Motor neuron (in vitro differentiated cells): ENCODE results near the gene LRRC32. TPM values are rescaled to one million over a fixed set of nuclear protein-coding genes. Genes with fewer than 3 reads are reported as not detected.

Source experiments
- ATAC-seq, 8 experiments: fragments of 200-7000 bp; cut with Tn5 transposase; replicated peaks in 6 of 8; 2 replicates each; pipeline ENCODE4 v1.8.0; 2021; ENCODE audit warnings: mild to moderate bottlenecking in 8 of 8, moderate library complexity in 8 of 8
- H3K27ac ChIP-seq, 2 donors: fragments of 250-450 bp; sonication (Bioruptor Pico); 2 replicates each; pipeline ENCODE4 v1.9.0; 2021; ENCODE audit warnings: antibody characterized with exemption in 2 of 2, mild to moderate bottlenecking in 2 of 2, moderate library complexity in 1 of 2
- H3K4me1 ChIP-seq, 2 donors: fragments of 250-450 bp; sonication (Bioruptor Pico); replicated peaks in 1 of 2; 2 replicates each; pipeline ENCODE4 v1.6.1; 2021; ENCODE audit warnings: antibody characterized with exemption in 2 of 2, mild to moderate bottlenecking in 2 of 2, moderate library complexity in 1 of 2
- H3K4me3 ChIP-seq, 5 donors: fragments of 250-450 bp; sonication (Bioruptor Pico); 2 replicates each; pipeline ENCODE4 v1.9.0; 2021; ENCODE audit warnings: antibody characterized with exemption in 5 of 5, mild to moderate bottlenecking in 5 of 5, moderate library complexity in 4 of 5
- WGBS, 10 experiments: fragments of 450-650 bp; shearing (Covaris generic); methylation state at CpG; one replicate each; pipeline ENCODE4 v1.0.0; 2022; 5-methylcytosine and 5-hydroxymethylcytosine counted together
- in situ Hi-C, 9 experiments: fragments of 400-800 bp; cut with MboI; loops; one replicate each; pipeline ENCODE4 v1.15.0; 2021; ENCODE audit warnings: low sequenced_read_pairs in 9 of 9, low pct_unique_long_range_greater_than_20kb in 2 of 9; ENCODE audit not compliant: unreplicated experiment in 9 of 9
- total RNA-seq, 8 experiments: library from RNA; unstranded; fragments of 300-600 nt; gene quantifications; 2 replicates each; pipeline versions ENCODE4 v1.2.3 to v1.2.4, GENCODE V29; 2022

Gene LRRC32
- total RNA-seq, 8 experiments from 2014 or later = 0.27 to 12.5 (median 0.62) TPM

GRCh38 chr11:76642341-76642740 is 28.2 kb downstream of the LRRC32 start:
- H3K4me1 ChIP-seq = peaks cover 10 to 21% of the 10 kb centered on the region in 2 donors
- H3K27ac ChIP-seq = no peak overlapping the region
- H3K4me3 ChIP-seq = no peak overlapping the region
- 50 to 100% (median 59%) methylated on average over 1 to 5 of the region's 8 CpGs; no CpG with 5 or more reads in 4 of the 10 experiments for WGBS, 10 experiments
- ATAC-seq = peak in 5 of 8 experiments; percentile 62 to 94 (median 92)
- in situ Hi-C loops = no loop called here

- no peak overlapping the region for H3K27ac ChIP-seq
- 66 to 100% (median 89%) methylated on average over 2 to 4 of the region's 4 CpGs; no CpG with 5 or more reads in 5 of the 10 experiments for WGBS, 10 experiments
- peaks cover 10 to 21% of the 10 kb centered on the region in 2 donors for H3K4me1 ChIP-seq
- in situ Hi-C loops = no loop called here
- ATAC-seq = peak in 3 of 8 experiments; percentile 3 to 14 (median 7)
- H3K4me3 ChIP-seq = no peak overlapping the region
Measured at GRCh38 chr11:76641905-76642304, 28.6 kb downstream of the LRRC32 start.

GRCh38 chr11:76640501-76640900 is 30.0 kb downstream of the LRRC32 start:
- no peak overlapping the region for H3K4me3 ChIP-seq
- peak in 6 of 8 experiments; percentile 26 to 91 (median 62) for ATAC-seq
- H3K27ac ChIP-seq = no peak overlapping the region
- in situ Hi-C loops = no loop called here
- 25 to 100% (median 57%) methylated on average over 1 to 5 of the region's 5 CpGs for WGBS, 10 experiments
- H3K4me1 ChIP-seq = peaks cover 10 to 21% of the 10 kb centered on the region in 2 donors

- H3K4me1 ChIP-seq = peaks cover 10 to 21% of the 10 kb centered on the region in 2 donors
- no peak for ATAC-seq
- no peak overlapping the region for H3K27ac ChIP-seq
- H3K4me3 ChIP-seq = no peak overlapping the region
- 40 to 100% (median 100%) methylated on average over 1 of the region's 2 CpGs; no CpG with 5 or more reads in 2 of the 10 experiments for WGBS, 10 experiments
- in situ Hi-C loops = no loop called here
Measured at GRCh38 chr11:76639621-76640020, 30.9 kb downstream of the LRRC32 start.

GRCh38 chr11:76638270-76639197 is 32.0 kb downstream of the LRRC32 start:
- ATAC-seq = peak in 3 of 8 experiments; percentile 29 to 42 (median 31)
- 50 to 93% (median 80%) methylated on average over 1 to 6 of the region's 11 CpGs; no CpG with 5 or more reads in 2 of the 10 experiments for WGBS, 10 experiments
- in situ Hi-C loops = no loop called here

GRCh38 chr11:76637491-76638269 is 32.9 kb downstream of the LRRC32 start:
- peaks cover 9 to 17% of the 10 kb centered on the region in 2 donors for H3K4me1 ChIP-seq
- ATAC-seq = peak in 3 of 8 experiments; percentile 92 to 98 (median 95)
- in situ Hi-C loops = no loop called here
- WGBS, 10 experiments = 0 to 76% (median 32%) methylated on average over 1 to 14 of the region's 14 CpGs; no CpG with 5 or more reads in 2 of the 10 experiments
- H3K27ac ChIP-seq = no peak overlapping the region
- no peak overlapping the region for H3K4me3 ChIP-seq

More at GRCh38 chr11:76638270-76639197, 32.0 kb downstream of the LRRC32 start:
- Histone ChIP-seq H3K4me1 (peaks cover 10 to 21% of the 10 kb centered on the region in 2 donors), H3K4me3 (no peak overlapping the region), H3K27ac (no peak overlapping the region)

- 67 to 90% (median 81%) methylated on average over 1 to 4 of the region's 6 CpGs; no CpG with 5 or more reads in 3 of the 10 experiments for WGBS, 10 experiments
- in situ Hi-C loops = no loop called here
- no peak overlapping the region for H3K27ac ChIP-seq
- H3K4me1 ChIP-seq = peaks cover 1 to 10% of the 10 kb centered on the region in 2 donors
- no peak overlapping the region for H3K4me3 ChIP-seq
- ATAC-seq = no peak
Measured at GRCh38 chr11:76636826-76637460, 33.6 kb downstream of the LRRC32 start.

- no peak overlapping the region for H3K4me3 ChIP-seq
- in situ Hi-C loops = no loop called here
- ATAC-seq = no peak
- peaks cover 0 to 7% of the 10 kb centered on the region in 2 donors for H3K4me1 ChIP-seq
- no peak overlapping the region for H3K27ac ChIP-seq
- WGBS, 10 experiments = 20 to 93% (median 70%) methylated on average over 1 to 5 of the region's 7 CpGs; no CpG with 5 or more reads in 1 of the 10 experiments
Measured at GRCh38 chr11:76635991-76636738, 34.4 kb downstream of the LRRC32 start.

GRCh38 chr11:76634886-76635285 is 35.7 kb downstream of the LRRC32 start:
- no peak overlapping the region for H3K4me3 ChIP-seq
- 64 to 90% methylated on average over 2 of the region's 4 CpGs; no CpG with 5 or more reads in 8 of the 10 experiments for WGBS, 10 experiments
- no peaks in the 10 kb centered on the region for H3K4me1 ChIP-seq
- in situ Hi-C loops = no loop called here
- no peak for ATAC-seq
- H3K27ac ChIP-seq = no peak overlapping the region

- H3K4me1 ChIP-seq = no peaks in the 10 kb centered on the region
- whole genome bisulfite sequencing, 10 experiments = 63 to 90% (median 81%) methylated on average over 1 to 2 of the region's 2 CpGs; no CpG with 5 or more reads in 4 of the 10 experiments
Measured at GRCh38 chr11:76632492-76632891, 38.1 kb downstream of the LRRC32 start.

GRCh38 chr11:76631566-76632308 is 38.8 kb downstream of the LRRC32 start:
- no peak overlapping the region for H3K27ac ChIP-seq
- H3K4me3 ChIP-seq = no peak overlapping the region
- in situ Hi-C loops = no loop called here
- no peak for ATAC-seq
- 79 to 100% (median 100%) methylated on average over 1 to 3 of the region's 3 CpGs for WGBS, 10 experiments
- H3K4me1 ChIP-seq = no peaks in the 10 kb centered on the region

More at GRCh38 chr11:76632492-76632891, 38.1 kb downstream of the LRRC32 start:
- Histone ChIP-seq H3K27ac (no peak overlapping the region), H3K4me3 (no peak overlapping the region)
- ATAC-seq = no peak
- in situ Hi-C loops = no loop called here
